CD4-positive, alpha-beta T cell treated with Interleukin-10 for 1 hour (primary cell): ENCODE measurements around the gene TRIM44.
"Not testable (repeated sequence)": the region's sequence is repeated elsewhere in the genome, so short reads cannot be mapped to it uniquely, and the experiment has no call there.

Source experiments
- DNase-seq: peaks from one replicate; pipeline ENCODE4 v3.0.0-alpha.2; 2020

TRIM44 gene

DNA sequence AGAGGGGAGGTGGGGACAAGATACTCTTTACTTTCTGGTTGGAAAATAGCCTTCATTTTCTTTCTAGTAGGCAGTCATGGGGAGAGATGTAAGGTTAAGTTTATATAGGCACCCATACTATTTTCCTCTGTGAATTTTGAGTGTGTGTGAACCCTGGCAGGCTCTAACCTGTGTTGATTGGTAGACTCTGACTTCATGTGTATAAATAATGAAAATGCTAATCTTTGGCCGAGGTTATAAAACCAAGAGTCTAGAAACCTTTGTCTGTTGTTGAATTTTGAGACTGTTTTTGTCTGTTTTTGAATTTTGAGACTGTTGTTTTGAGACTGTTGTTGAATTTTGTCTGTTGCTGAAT lies 14.0 kb downstream of the TRIM44 start:
- no peak for DNase-seq

DNA sequence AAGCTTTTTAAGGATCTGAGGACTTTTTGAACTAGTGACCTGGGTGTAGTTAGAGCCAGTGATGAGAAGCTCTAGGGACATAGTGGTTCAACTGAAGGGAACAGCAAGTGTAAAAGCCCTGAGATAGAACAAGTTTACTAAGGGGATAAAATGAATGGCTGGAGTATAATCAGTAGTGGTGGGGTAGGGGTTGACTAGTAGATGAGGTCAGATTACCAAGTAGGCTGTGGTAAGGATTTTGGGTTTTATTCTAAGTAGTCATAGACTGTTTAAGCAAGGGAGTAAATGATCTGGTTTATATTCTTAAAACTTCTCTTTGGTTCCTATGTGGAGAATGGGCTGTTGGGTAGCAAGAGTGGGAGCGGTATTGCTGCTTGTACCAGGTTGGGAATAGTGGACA lies 15.3 kb downstream of the TRIM44 start:
- DNase-seq: no peak

DNA sequence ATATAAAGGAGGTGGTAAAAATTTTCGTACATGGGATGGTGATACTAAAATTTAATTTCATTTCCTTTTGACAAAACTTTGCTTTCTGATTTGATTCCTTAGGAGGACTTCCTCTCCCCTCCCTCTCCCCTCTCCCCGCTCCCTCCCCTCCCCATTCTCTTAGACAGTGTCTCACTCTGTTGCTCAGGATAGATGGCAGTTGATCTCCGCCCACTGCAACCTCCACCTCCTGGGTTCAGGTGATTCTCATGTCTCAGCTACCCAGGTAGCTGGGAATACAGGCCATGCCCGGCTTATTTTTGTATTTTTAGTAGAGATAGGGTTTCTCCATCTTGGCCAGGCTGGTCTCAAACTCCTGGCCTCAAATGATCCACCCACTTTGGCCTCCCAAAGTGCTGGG lies 15.9 kb downstream of the TRIM44 start:
- DNase-seq: no peak

DNA sequence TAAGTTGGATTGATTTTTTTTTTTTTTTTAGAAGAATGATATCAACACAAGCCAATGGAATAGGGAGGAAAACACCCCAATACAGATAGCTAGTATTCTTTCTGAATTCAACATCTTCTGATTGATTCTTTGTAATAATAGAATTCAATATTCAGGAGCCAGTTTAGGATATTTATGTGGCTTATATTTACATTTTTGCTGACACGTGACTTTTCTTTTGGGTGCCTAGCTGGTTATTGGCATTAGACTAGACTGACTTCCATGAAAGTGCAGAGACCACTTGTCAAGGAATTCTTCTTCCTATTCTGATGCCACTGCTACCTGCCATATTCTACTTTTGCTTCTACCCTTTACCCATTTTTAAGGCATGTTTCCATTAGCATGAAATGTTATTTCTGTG lies 16.4 kb downstream of the TRIM44 start:
- no peak for DNase-seq

DNA sequence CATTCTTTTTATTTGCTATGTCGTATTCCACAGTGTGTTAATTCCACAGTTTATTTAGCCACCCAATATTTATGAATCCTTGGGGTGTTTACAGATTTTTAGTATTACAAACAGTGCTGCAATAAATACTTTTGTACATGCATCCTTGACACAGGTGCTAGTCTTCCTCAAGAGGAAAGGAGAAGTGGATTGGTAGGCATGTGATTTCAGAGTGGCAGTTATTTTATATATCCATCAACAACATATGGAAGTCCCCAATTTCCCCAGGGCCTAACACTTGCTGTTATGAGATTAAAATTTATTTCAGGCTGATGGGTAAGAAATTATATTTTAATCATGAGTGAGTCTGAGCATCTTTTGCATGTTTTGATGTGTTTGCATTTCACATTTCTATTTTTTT lies 17.9 kb downstream of the TRIM44 start:
- DNase-seq: no peak

DNA sequence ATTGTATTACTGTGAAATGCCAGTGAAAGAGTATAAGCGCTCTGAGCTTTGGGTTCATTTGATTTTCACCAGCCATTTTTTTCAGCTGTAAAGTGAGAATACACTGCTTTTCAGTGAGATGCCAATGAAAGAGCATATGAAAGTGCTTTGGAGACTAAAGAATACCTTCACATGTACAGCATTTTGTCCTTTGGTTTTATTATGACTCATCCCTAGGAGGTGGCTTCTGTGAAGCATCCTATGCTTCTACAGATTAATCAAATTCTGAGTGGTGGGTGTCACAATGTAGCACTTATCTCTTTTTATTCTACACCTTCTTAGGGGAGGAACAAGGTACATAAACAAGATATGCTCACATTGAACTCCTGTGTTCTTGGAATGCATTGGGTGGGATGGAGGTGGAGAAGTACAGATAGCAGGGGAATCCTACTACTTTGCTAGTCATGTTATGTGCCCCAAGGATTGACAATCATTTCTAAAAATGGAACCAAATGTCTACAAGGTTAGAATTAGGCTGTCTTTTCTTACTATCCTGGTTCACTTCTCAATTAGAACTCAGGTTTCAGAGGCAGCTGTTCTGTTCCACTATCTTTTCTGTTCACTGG lies 18.7 kb downstream of the TRIM44 start:
- DNase-seq: no peak

DNA sequence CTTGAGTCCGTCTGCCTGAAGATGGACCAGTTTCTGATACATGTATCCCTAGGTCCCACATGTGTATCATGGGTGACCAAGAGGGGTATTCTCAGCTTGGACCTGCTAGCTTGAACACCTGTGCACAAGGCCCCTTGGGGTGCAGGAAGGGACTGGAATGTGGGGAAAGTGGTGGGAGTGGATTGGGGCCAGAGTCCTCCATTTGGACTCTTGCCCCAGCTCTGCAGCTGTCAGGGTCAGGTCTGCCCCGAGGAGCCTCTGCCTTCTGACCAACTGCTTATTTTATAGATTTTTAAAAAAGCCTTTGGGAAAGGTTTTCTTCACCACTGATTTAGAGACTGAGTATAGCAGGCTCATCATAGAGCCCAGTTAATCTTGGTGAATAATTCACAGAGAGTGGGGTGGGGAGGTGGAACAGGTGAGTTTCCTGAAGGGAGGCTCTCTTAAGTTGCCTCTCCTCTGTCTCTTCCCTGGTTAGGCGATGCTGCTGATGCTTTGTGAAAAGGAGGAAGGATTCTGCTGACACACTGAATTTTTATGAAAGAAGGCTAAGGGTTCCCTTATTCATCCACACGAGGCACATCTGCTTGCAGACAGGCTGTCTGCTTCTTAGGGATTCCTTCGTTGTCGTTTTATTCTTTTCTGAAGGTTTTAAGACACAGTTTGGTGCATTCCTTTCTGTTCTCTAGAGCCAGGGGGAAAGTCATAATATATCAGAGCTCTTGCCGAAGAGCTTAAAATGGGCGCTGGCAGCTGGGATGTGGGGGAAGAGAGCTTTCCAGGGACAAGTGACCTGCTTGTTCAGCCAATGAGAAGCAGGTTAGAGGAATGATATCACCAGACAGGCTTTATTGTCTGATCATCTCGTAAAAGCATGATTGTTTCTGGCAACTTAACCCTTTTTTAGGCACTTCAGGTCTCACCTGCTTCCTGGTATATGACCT lies 19.9 kb downstream of the TRIM44 start:
- DNase-seq: no peak

DNA sequence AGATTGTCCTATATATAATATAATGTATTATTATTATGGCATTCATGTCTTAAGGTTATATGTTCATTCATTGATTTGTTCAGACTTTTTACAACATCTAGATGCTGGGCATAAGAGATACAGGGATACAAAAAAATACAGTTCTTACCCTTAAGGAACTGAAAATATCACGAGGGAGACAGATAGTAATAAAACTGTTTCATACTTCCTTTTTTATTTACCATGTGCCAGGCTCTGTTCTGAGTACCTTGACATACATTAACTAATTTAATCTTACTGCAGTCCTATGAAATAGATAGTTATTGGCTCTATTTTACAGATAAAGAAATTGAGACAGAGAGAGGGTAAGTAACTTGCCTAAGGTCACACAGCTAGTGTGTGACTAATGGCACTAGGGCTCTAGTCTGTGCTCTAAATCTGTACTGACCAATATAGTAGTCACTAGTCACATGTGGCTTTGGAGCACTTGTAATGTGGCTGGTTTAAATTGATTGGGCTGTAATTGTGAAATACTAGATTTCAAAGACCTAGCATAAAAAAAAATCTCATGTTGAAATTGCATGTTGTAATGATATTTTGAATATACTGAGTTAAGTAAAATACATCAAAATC lies 21.3 kb downstream of the TRIM44 start:
- no peak for DNase-seq

DNA sequence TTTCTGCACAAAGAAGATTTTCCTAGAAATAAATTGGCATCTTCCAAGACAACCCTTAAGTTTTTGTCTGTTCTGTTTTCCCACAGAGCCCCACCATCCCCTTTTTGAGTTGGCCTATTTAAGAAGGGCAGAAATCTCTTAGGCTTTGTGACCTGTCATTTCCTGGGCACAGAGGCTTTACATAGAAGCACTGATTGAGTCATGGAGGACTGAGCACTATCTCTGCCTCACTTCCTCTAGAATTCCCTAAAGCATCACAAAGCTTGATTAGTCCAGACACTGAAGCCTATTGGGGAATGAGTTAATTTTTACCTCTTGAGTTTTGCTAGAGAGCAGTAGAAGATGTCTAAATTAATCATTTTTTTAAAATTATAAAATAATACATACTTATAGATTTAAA lies 25.4 kb downstream of the TRIM44 start:
- no peak for DNase-seq

DNA sequence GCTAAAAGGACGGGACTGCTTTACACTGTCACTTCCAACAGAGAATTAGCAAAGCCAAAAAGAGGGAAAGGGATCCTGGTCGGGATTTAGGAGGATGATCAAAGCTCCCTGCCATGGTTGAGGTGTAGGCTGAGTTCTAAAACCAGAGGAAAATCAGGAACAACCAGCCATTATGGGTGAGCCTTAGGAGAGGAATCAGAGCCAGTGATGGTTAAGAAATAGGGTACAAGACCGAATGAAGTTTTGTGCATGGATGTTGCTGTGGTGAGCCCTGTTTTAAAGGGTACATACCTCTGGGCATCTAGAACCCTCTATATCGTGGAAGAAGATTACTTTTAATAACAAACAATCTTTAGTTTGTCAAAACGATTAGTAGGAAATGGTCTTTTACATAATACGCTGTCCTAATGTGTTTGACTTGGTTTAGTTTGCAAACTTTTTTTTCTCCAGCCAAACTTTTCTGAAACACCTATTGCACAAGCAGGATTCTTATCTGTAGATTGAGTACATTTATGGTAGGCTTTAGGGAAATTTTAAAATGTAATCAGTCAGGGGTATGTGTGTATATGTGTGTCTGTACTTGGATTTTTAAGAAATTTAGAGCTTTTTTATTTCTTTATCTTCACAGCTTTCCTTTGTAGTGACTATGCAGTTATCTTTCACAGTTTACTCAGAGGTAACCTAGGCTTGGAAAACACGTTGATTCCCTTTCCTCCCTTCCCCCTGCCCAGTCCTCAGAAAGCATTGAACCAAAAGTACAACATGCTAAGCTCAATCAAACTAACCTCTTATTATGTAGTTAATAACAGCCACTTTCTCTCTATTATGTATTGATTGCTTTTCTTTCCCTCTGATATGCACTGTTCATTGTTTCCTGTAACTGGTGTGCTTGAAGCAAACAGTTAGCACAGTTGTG lies 26.8 kb downstream of the TRIM44 start:
- no peak for DNase-seq

DNA sequence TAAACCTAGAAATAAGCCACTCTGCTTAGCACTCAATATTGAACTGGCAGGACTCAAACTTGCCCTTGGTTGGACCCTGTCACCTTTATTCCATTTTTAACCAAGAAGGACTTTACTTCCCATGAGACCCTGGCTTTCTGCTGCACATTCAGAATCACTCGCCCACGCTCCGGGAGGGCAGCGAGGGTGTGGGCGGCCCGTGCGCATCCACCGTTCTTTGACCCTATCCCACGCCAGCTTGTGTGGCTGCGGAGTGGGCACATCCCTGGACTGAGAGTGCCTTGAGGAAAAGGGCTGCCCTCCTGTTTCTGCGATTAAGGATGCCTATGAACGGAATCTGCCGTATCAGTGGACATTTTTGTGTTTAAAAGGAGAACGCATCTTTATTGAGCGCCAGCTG lies 39.6 kb downstream of the TRIM44 start:
- no peak for DNase-seq

DNA sequence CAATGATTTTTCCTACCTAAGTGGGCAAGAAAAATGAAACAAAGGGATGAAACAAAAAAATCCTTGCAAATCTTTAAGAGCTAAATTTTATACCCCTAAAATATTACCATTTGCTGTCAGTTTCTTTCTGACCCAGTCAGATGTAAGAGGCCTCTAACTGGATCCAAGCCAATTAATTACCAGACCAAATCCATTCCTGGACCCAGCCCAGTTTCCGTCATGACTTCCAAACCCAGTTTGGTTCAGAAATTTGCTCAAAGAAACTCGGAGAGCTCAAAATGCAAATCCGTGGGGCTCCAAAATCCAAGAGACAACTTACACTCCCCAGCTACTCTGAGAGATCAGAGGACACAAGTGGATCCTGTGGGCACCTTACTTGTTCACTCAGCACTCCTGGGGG lies 46.8 kb downstream of the TRIM44 start:
- DNase-seq: no peak

DNA sequence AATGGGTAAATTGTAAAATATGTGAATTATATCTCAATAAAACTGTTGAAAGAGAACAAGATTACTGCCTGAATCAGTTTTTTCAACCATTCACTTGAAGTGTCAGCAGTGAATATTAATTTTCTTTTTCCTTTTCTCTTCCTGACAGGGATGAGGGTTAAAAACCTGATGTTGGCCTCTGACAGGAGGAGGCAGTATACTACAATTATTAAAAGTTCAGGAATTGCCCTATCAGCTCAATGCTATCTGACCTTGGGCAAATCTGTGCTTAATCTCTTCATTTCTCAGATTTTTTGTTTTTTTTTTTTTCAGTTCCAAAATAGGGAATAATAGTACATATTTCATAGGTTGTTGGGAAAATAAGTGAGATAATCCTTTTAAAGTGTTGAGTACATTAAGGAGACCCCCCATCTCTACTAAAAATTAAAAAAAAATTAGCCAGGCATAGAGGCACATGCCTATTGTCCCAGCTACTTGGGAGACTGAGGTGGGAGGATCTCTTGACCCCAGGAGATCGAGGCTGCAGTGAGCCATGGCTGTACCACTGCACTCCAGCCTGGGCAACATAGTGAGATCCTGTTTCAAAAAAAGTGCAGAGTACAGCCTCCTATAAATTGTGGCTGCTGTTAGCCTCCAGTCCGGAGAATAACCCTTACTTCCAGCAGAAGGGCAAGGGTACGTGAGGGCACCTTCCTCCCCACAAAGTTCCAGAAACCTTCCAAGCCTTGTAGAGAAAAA lies 48.8 kb downstream of the TRIM44 start:
- DNase-seq: no peak

DNA sequence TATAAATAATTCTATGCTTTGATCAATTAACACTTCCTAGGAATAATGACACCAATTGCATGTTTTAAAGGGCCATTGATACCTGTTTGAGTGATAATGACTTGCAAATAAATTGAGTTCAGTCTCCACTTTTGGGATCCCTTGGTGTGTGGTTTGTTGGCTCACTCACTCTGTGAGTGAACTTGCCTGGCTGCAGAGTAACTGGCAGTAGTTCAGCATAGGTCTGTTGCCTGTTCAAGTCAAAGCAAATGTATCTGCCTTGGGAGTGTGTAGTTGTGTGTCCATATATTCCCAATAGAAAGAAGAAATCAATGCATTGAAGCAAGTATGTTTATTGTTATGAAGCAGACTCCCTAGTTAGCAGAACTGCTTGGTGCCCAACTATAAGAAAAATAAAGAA lies 49.3 kb downstream of the TRIM44 start:
- no peak for DNase-seq

DNA sequence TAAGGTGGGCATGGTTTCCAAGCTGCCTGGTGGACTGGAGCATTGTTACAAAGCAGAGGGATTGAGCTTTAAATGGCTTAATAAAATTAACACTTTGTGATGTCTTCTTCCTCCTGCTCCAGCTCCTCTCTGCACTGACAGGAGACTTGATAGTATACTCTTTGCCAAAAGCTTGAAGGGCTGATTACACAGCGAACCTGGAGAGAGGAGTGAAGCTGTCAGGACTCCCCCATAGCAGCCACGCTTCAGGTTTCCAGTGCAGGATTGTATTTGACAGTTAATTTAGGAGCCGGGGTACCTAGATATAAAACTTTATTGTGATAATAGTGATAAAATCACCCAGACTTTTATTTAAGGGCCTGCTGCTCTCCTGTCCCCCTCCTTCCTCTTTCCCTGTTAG lies 50.0 kb downstream of the TRIM44 start:
- no peak for DNase-seq

DNA sequence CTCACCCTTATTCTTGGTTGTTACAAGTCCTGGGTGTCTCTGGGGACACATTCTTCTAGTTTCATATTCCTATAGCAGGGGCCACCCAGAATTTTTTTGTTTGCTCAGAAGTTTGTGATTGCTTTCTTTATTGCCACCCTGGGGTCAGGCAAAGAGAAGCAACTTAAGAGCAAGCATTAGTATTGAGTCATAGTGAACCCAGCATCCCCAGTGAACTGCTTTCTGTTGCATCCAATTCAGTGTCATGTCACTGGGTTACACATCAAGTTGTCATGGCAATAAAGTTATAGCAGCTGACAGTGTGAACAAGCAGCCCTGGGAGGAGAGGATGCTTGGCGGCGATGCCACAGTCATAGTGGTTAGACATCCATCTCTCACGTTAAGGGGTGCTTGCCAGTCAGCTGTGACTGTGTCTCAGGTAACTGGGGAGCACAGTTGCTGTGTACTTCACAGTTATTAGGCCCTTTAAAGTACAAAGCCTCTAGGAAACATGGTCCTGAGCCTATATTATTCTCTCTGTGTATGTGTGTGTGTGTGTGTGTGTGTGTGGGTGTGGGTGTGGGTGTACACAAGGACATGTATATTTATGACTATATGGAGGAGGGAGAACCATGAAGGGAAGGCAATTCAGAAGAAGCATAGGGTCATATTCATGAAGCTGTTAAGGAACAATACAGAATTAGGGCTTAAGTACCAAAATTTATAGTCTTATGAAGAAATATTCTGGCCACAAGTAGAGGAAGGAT lies 52.5 kb downstream of the TRIM44 start:
- DNase-seq: no peak

DNA sequence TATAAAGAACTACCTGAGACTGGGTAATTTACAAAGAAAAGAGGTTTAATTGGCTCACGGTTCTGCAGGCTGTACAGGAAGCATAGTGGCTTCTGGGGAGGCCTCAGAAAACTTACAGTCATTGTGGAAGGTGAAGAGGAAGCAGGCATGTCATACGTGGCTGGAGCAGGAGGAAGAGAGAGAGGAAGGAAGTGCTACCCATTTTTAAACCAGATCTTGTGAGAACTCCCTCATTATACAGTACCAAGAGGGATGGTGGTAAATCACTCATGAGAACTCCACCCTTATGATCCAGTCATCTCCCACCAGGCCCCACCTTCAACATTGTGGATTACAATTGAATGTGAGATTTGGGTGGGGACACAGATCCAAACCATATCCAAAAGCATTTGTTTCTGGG lies 53.1 kb downstream of the TRIM44 start:
- not testable (repeated sequence) for DNase-seq

DNA sequence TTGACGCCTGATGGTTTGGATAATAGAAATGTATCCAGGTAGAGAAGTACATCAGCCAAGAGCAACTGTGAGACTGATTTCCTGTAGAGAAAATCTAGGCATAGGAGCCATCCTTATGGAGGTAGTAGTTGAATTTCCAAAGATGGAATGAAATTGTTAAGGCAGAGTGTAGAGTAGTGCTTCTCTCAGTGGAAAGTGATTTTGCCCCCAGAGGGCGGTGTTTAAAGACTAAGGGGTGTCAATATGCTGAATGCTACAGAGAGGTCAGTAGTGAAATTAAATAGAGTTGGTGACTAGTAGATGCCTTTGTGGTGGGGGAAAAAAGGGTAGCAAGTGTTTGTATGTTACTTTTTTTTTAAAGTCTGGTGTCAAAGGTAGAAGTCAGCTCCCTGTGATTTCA lies 54.5 kb downstream of the TRIM44 start:
- no peak for DNase-seq

DNA sequence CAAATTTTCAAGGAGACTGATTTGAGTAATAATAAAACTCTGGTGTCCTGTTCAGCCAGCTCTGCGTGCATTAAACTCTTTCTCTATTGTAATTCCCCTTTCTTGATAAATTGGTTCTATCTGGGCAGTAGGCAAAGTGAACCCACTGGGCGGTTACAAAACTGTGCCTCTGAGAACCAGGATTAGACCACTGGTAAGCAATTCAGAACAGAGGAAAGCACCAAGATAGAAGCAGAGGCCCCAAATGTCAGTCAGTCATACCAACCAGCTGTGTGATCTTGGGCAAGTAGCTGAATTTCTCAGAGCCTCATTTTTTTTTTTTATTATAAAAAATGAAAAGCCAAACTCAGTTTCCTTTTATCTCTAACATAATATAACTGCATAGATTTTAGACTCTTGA lies 54.9 kb downstream of the TRIM44 start:
- no peak for DNase-seq

DNA sequence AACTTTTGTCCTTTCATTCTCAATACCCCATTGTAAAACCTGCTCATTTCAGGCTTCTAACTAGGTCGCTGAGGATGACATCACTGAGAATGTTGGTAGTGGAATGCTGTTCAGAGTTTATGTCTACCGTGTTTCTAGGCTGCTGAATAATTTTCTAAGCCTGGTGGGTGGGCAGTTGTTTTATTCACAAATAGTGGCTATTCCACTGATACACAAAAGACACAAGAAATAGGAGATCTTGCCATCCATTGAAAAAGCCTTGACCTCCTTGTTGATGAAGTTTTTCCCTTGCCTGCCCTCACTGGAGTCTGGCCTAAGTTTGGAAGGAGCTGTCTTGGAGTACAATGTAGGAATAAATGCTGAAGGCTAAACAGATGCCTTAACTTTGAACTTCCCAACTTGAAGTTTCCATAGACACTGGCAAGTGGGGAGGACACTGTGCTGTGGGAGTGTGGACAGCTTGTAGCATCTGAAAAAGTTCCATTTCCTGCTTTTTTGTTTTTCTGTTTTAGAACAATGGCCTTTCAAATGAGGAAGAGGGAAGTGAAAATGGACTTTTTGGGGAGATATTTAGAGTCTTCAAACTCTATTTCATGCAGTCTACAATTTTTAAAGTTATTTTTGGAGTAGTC lies 59.2 kb downstream of the TRIM44 start:
- no peak for DNase-seq

DNA sequence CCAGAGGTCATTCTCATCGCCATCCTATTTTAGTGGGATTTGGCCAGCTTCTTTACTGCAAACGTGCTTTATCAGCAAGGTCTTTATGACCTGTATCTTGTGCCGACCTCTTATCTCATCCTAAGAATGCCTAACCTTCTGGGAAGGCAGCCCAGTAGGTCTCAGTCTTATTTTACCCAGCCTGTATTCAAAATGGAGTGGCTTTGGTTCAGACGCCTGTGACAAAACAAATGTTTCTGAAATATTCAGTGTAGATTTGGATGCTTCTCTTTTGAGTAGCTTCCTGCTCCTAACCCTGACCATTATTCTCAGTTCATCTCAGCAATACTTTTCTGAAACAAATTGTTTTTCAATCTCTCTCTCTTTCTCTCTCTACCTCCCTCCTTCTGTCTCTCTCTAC lies 60.1 kb downstream of the TRIM44 start:
- DNase-seq: no peak
